ENCODE measurements around the gene IL2RA.

DNA sequence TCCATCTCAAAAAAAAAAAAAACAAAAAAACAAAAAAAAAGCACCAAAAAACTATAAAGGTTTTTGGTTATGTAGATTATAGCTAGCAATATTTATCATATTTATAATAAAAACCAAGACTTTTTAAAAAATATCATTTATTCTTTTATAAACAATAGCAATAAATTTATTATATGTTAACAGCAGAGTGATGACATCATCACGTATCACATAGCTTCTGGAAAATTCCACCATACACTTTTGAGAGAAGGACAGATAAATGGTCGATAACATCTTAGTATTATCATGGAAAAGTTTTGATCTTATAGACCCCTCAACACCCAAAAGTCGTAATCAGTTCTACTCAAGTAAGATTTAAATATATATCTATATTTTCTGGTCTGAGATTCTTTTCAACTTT, 51.6 kb downstream of the IL2RA start:
- TF ChIP-seq, protein P1, sequence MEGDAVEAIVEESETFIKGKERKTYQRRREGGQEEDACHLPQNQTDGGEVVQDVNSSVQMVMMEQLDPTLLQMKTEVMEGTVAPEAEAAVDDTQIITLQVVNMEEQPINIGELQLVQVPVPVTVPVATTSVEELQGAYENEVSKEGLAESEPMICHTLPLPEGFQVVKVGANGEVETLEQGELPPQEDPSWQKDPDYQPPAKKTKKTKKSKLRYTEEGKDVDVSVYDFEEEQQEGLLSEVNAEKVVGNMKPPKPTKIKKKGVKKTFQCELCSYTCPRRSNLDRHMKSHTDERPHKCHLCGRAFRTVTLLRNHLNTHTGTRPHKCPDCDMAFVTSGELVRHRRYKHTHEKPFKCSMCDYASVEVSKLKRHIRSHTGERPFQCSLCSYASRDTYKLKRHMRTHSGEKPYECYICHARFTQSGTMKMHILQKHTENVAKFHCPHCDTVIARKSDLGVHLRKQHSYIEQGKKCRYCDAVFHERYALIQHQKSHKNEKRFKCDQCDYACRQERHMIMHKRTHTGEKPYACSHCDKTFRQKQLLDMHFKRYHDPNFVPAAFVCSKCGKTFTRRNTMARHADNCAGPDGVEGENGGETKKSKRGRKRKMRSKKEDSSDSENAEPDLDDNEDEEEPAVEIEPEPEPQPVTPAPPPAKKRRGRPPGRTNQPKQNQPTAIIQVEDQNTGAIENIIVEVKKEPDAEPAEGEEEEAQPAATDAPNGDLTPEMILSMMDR (IDR thresholded peaks at IDR 0.05): no peak
- TF ChIP-seq POLR2A (IDR thresholded peaks at IDR 0.05): no peak
